Liver (tissue), 9 donors: ENCODE data around the gene RP9. TPM values are rescaled to one million over a fixed set of nuclear protein-coding genes. Genes with fewer than 3 reads are reported as not detected.

Experiments
- DNase-seq: peaks from one replicate; pipeline ENCODE4 v3.0.0-alpha.2; 2017; ENCODE audit warnings: low spot score
- H3K27ac ChIP-seq, 2 donors: one replicate each; pipeline ENCODE4 v1.7.0; 2013; ENCODE audit warnings: inconsistent platforms in 2 of 2, low read length in 2 of 2, control low read depth in 1 of 2, low read depth in 1 of 2, mild to moderate bottlenecking in 1 of 2
- H3K27me3 ChIP-seq, 4 donors: one replicate each; pipeline versions ENCODE4 v1.6.1 to v1.7.0; 2013; ENCODE audit warnings: low read length in 3 of 4, inconsistent platforms in 1 of 4, mild to moderate bottlenecking in 1 of 4, moderate library complexity in 1 of 4; ENCODE audit not compliant: control insufficient read depth in 4 of 4, insufficient read depth in 4 of 4
- H3K36me3 ChIP-seq, 4 donors: one replicate each; pipeline versions ENCODE4 v1.6.1 to v1.7.0; 2013; ENCODE audit warnings: low read length in 3 of 4, mild to moderate bottlenecking in 3 of 4, low read depth in 1 of 4, moderate library complexity in 1 of 4; ENCODE audit not compliant: control insufficient read depth in 4 of 4, insufficient read depth in 3 of 4
- H3K4me1 ChIP-seq, 4 donors: one replicate each; pipeline versions ENCODE4 v1.6.1 to v1.7.0; 2013; ENCODE audit warnings: low read length in 3 of 4, mild to moderate bottlenecking in 3 of 4, moderate library complexity in 1 of 4; ENCODE audit not compliant: control insufficient read depth in 4 of 4, insufficient read depth in 4 of 4
- H3K4me3 ChIP-seq, 3 donors: one replicate each; pipeline versions ENCODE4 v1.6.1 to v1.7.0; 2013; ENCODE audit warnings: low read length in 3 of 3, control low read depth in 1 of 3, low read depth in 1 of 3, mild to moderate bottlenecking in 1 of 3
- H3K9ac ChIP-seq, 2 donors: one replicate each; pipeline ENCODE4 v1.7.0; 2013; ENCODE audit warnings: low read length in 2 of 2, mild to moderate bottlenecking in 2 of 2, moderate library complexity in 2 of 2, control low read depth in 1 of 2, low read depth in 1 of 2
- H3K9me3 ChIP-seq, 4 donors: one replicate each; pipeline versions ENCODE4 v1.6.1 to v1.7.0; 2013; ENCODE audit warnings: low read length in 3 of 4; ENCODE audit not compliant: control insufficient read depth in 4 of 4
- ATF3 ChIP-seq: IDR thresholded peaks from 2 replicates; pipeline ENCODE4 v1.6.1; 2016; ENCODE audit warnings: antibody characterized with exemption
- EGR1 ChIP-seq, 2 donors: IDR thresholded peaks; 2 replicates each; pipeline ENCODE4 v1.6.1; 2016 to 2018; ENCODE audit warnings: antibody characterized with exemption in 2 of 2, low read depth in 2 of 2
- FOXA1 ChIP-seq: IDR thresholded peaks from 2 replicates; pipeline ENCODE4 v1.6.1; 2016; ENCODE audit warnings: antibody characterized with exemption
- FOXA2 ChIP-seq: IDR thresholded peaks from 2 replicates; pipeline ENCODE4 v1.6.1; 2016; ENCODE audit warnings: antibody characterized with exemption
- GABPA ChIP-seq, 2 donors: IDR thresholded peaks in 1 of 2; conservative IDR thresholded peaks in 1 of 2; 2 replicates each; pipeline ENCODE4 v1.6.1; 2016; ENCODE audit warnings: antibody characterized with exemption in 2 of 2, mild to moderate bottlenecking in 1 of 2, moderate library complexity in 1 of 2
- HNF4A ChIP-seq, 2 donors: conservative IDR thresholded peaks; 2 replicates each; pipeline ENCODE4 v1.6.1; 2016; ENCODE audit warnings: antibody characterized with exemption in 2 of 2, mild to moderate bottlenecking in 2 of 2
- HNF4G ChIP-seq: IDR thresholded peaks from 2 replicates; pipeline ENCODE4 v1.6.1; 2016; ENCODE audit warnings: antibody characterized with exemption
- JUND ChIP-seq, 2 donors: IDR thresholded peaks; 2 replicates each; pipeline ENCODE4 v1.6.1; 2016; ENCODE audit warnings: antibody characterized with exemption in 2 of 2
- NR2F2 ChIP-seq: IDR thresholded peaks from 2 replicates; pipeline ENCODE4 v1.6.1; 2016; ENCODE audit warnings: antibody characterized with exemption
- RAD21 ChIP-seq, 2 donors: IDR thresholded peaks; 2 replicates each; pipeline ENCODE4 v1.6.1; 2016; ENCODE audit warnings: antibody characterized with exemption in 2 of 2, mild to moderate bottlenecking in 2 of 2
- RXRA ChIP-seq, 2 donors: IDR thresholded peaks; 2 replicates each; pipeline ENCODE4 v1.6.1; 2017 to 2018; ENCODE audit warnings: antibody characterized with exemption in 2 of 2, mild to moderate bottlenecking in 1 of 2
- SP1 ChIP-seq: IDR thresholded peaks from 2 replicates; pipeline ENCODE4 v1.6.1; 2018; ENCODE audit warnings: antibody characterized with exemption, mild to moderate bottlenecking
- TAF1 ChIP-seq: conservative IDR thresholded peaks from 2 replicates; pipeline ENCODE4 v1.6.1; 2016; ENCODE audit warnings: antibody characterized with exemption, mild to moderate bottlenecking
- WGBS: extraction: QIAGEN DNeasy Blood & Tissue Kit; methylation state at CpG from one replicate; pipeline ENCODE4 v1.1.7; 2013; 5-methylcytosine and 5-hydroxymethylcytosine counted together
- polyA plus RNA-seq, 2 donors: library from polyadenylated mRNA; stranded (reverse) in 1 of 2; unstranded in 1 of 2; fragments of 200-250 nt in 1 of 2; fragments of >200 nt in 1 of 2; fragmentation: Nextera tagmentation in 1 of 2; extraction: Ambion mirVana in 1 of 2; gene quantifications; one replicate each; pipeline versions ENCODE4 v1.2.1 to v1.2.3, GENCODE V29; 2013 to 2015
- total RNA-seq, 2 donors: library from RNA; depleted of rRNA; stranded (reverse); fragments of >200 nt; gene quantifications; one replicate each; pipeline ENCODE4 v1.2.3, GENCODE V29; 2014
- TF ChIP-seq, protein P1 (sequence below): IDR thresholded peaks from 2 replicates; pipeline ENCODE4 v1.6.1; 2016; ENCODE audit warnings: antibody characterized with exemption, mild to moderate bottlenecking
- TF ChIP-seq, protein P2 (sequence below): IDR thresholded peaks from 2 replicates; pipeline ENCODE4 v1.6.1; 2016; ENCODE audit warnings: antibody characterized with exemption
- TF ChIP-seq, protein P3 (sequence below): IDR thresholded peaks from 2 replicates; pipeline ENCODE4 v1.6.1; 2016; ENCODE audit warnings: antibody characterized with exemption
- TF ChIP-seq, protein P4 (sequence below): fragments of 150-350 bp; IDR thresholded peaks from 2 replicates; pipeline ENCODE4 v1.5.1; 2017; ENCODE audit warnings: improper control_type of control experiment, low read depth, low read length; ENCODE audit not compliant: missing input control
- donor health status: healthy.
- donor health status: healthy.
- donor health status: healthy.
- donor health status: healthy.
- donor health status: healthy.

RP9 gene
- total and polyA plus RNA-seq, 4 donors = 3.3 to 7.7 (median 4.4) TPM

DNA sequence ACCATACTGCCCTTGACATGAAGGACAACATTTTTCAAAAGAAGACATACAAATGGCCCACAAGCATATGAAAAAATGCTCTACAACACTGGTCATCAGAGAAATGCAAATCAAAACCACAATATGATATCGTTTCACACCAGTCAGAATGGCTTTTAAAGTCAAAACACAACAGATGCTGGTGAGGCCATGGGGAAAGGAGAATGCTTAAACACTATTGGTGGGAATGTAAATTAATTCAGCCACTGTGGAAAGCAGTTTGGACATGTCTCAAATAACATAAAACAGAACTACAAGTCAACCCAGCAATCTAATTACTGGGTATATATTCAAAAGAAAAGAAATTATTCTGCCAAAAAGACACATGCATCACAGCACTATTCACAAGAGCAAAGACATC, 42.4 kb downstream of the RP9 start:
- no peak for DNase-seq
- H3K27me3 ChIP-seq = no peaks in the 10 kb centered on the region
- TF ChIP-seq, protein P1, sequence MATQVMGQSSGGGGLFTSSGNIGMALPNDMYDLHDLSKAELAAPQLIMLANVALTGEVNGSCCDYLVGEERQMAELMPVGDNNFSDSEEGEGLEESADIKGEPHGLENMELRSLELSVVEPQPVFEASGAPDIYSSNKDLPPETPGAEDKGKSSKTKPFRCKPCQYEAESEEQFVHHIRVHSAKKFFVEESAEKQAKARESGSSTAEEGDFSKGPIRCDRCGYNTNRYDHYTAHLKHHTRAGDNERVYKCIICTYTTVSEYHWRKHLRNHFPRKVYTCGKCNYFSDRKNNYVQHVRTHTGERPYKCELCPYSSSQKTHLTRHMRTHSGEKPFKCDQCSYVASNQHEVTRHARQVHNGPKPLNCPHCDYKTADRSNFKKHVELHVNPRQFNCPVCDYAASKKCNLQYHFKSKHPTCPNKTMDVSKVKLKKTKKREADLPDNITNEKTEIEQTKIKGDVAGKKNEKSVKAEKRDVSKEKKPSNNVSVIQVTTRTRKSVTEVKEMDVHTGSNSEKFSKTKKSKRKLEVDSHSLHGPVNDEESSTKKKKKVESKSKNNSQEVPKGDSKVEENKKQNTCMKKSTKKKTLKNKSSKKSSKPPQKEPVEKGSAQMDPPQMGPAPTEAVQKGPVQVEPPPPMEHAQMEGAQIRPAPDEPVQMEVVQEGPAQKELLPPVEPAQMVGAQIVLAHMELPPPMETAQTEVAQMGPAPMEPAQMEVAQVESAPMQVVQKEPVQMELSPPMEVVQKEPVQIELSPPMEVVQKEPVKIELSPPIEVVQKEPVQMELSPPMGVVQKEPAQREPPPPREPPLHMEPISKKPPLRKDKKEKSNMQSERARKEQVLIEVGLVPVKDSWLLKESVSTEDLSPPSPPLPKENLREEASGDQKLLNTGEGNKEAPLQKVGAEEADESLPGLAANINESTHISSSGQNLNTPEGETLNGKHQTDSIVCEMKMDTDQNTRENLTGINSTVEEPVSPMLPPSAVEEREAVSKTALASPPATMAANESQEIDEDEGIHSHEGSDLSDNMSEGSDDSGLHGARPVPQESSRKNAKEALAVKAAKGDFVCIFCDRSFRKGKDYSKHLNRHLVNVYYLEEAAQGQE = no peak
- TF ChIP-seq RAD21 (IDR thresholded peaks at IDR 0.05) = no peak
- no peak overlapping the region for H3K9ac ChIP-seq
- peaks cover 0 to 11% (median 6%) of the 10 kb centered on the region in 4 donors for H3K4me1 ChIP-seq
- H3K4me3 ChIP-seq = no peak overlapping the region
- no peak overlapping the region for H3K27ac ChIP-seq
- peaks cover 0 to 3% (median 0%) of the 10 kb centered on the region in 4 donors for H3K36me3 ChIP-seq
- 94% methylated on average over 1 of the region's 1 CpG for whole genome bisulfite sequencing
- H3K9me3 ChIP-seq = peaks cover 0 to 12% (median 5%) of the 10 kb centered on the region in 4 donors

DNA sequence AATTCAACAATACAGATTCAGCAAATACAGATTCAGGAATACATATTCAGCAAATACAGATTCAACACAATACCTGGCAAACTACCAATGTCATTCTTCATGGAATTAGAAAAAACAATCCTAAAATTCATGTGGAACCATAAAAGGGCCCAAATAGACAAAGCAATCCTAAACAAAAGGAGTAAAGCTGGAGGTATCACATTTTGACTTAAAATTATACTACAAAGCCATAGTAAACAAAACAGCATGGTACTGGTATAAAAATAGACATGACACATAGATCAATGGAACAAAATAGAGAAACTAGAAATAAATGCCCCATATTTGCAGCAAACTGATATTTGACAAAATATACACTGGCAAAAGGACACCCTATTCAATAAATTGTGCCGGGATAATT, 43.2 kb downstream of the RP9 start:
- Histone ChIP-seq H3K36me3 (peaks cover 0 to 3% (median 0%) of the 10 kb centered on the region in 4 donors), H3K27me3 (no peaks in the 10 kb centered on the region), H3K4me3 (no peak overlapping the region), H3K9me3 (peaks cover 0 to 8% (median 5%) of the 10 kb centered on the region in 4 donors), H3K9ac (no peak overlapping the region), H3K27ac (no peak overlapping the region), H3K4me1 (peaks cover under 1 to 17% (median 13%) of the 10 kb centered on the region in 4 donors)
- TF ChIP-seq HNF4A (conservative IDR thresholded peaks at IDR 0.05) = no peak
- no peak for TF ChIP-seq EGR1 (IDR thresholded peaks at IDR 0.05; ENCODE audit: low read depth in 2 of 2)
- no peak for TF ChIP-seq HNF4G
- TF ChIP-seq, protein P2, sequence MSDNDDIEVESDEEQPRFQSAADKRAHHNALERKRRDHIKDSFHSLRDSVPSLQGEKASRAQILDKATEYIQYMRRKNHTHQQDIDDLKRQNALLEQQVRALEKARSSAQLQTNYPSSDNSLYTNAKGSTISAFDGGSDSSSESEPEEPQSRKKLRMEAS = no peak
- TF ChIP-seq GABPA (IDR thresholded peaks at IDR 0.05 in 1 of 2, conservative IDR thresholded peaks at IDR 0.05 in 1 of 2) = no peak
- no peak for TF ChIP-seq TAF1
- no peak for TF ChIP-seq FOXA1
- no peak for TF ChIP-seq NR2F2
- TF ChIP-seq FOXA2 = no peak
- TF ChIP-seq SP1 = no peak
- no peak for TF ChIP-seq RXRA (IDR thresholded peaks at IDR 0.05)
- TF ChIP-seq, protein P3, sequence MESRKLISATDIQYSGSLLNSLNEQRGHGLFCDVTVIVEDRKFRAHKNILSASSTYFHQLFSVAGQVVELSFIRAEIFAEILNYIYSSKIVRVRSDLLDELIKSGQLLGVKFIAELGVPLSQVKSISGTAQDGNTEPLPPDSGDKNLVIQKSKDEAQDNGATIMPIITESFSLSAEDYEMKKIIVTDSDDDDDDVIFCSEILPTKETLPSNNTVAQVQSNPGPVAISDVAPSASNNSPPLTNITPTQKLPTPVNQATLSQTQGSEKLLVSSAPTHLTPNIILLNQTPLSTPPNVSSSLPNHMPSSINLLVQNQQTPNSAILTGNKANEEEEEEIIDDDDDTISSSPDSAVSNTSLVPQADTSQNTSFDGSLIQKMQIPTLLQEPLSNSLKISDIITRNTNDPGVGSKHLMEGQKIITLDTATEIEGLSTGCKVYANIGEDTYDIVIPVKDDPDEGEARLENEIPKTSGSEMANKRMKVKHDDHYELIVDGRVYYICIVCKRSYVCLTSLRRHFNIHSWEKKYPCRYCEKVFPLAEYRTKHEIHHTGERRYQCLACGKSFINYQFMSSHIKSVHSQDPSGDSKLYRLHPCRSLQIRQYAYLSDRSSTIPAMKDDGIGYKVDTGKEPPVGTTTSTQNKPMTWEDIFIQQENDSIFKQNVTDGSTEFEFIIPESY = no peak
- TF ChIP-seq ATF3 = no peak
- TF ChIP-seq, protein P4, sequence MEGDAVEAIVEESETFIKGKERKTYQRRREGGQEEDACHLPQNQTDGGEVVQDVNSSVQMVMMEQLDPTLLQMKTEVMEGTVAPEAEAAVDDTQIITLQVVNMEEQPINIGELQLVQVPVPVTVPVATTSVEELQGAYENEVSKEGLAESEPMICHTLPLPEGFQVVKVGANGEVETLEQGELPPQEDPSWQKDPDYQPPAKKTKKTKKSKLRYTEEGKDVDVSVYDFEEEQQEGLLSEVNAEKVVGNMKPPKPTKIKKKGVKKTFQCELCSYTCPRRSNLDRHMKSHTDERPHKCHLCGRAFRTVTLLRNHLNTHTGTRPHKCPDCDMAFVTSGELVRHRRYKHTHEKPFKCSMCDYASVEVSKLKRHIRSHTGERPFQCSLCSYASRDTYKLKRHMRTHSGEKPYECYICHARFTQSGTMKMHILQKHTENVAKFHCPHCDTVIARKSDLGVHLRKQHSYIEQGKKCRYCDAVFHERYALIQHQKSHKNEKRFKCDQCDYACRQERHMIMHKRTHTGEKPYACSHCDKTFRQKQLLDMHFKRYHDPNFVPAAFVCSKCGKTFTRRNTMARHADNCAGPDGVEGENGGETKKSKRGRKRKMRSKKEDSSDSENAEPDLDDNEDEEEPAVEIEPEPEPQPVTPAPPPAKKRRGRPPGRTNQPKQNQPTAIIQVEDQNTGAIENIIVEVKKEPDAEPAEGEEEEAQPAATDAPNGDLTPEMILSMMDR = no peak
- TF ChIP-seq RAD21 (IDR thresholded peaks at IDR 0.05) = no peak
- TF ChIP-seq JUND (IDR thresholded peaks at IDR 0.05) = no peak
- TF ChIP-seq, protein P1 = no peak
- DNase-seq = no peak
- WGBS = 97% methylated on average over 1 of the region's 1 CpG
